Lung (tissue), 12 donors: ENCODE measurements around the gene SEMA4D. TPM values are rescaled to one million over a fixed set of nuclear protein-coding genes. Genes with fewer than 3 reads are reported as not detected.

ENCODE experiments used
- ATAC-seq: fragments of 200-7000 bp; cut with Tn5 transposase; one replicate; pipeline ENCODE4 v1.9.1; 2020; ENCODE audit warnings: moderate number of reproducible peaks; ENCODE audit not compliant: insufficient read depth, low FRiP score
- DNase-seq, 3 donors: peaks; one replicate each; pipeline ENCODE4 v3.0.0-alpha.2; 2013 to 2017
- H3K27ac ChIP-seq, 2 donors: one replicate each; pipeline ENCODE4 v1.5.1; 2013; ENCODE audit warnings: mild to moderate bottlenecking in 2 of 2, moderate library complexity in 2 of 2, control low read depth in 1 of 2, inconsistent platforms in 1 of 2, low read depth in 1 of 2, low read length in 1 of 2
- H3K27me3 ChIP-seq, 3 donors: one replicate each; pipeline ENCODE4 v1.5.1; 2013; ENCODE audit warnings: low read length in 2 of 3; ENCODE audit not compliant: control insufficient read depth in 3 of 3, insufficient read depth in 3 of 3
- H3K36me3 ChIP-seq, 4 donors: one replicate each; pipeline ENCODE4 v1.5.1; 2013; ENCODE audit warnings: low read length in 4 of 4, mild to moderate bottlenecking in 1 of 4, moderate library complexity in 1 of 4; ENCODE audit not compliant: control insufficient read depth in 4 of 4, insufficient read depth in 4 of 4
- H3K4me1 ChIP-seq, 5 donors: one replicate each; pipeline ENCODE4 v1.5.1; 2013; ENCODE audit warnings: low read length in 5 of 5, mild to moderate bottlenecking in 2 of 5, moderate library complexity in 1 of 5; ENCODE audit not compliant: control insufficient read depth in 5 of 5, insufficient read depth in 5 of 5
- H3K4me3 ChIP-seq: one replicate; pipeline ENCODE4 v1.5.1; 2013; ENCODE audit warnings: mild to moderate bottlenecking, control low read depth, moderate library complexity
- H3K9ac ChIP-seq, 2 donors: one replicate each; pipeline ENCODE4 v1.5.1; 2013; ENCODE audit warnings: low read length in 2 of 2, control low read depth in 1 of 2; ENCODE audit not compliant: insufficient read depth in 1 of 2
- H3K9me3 ChIP-seq, 4 donors: one replicate each; pipeline ENCODE4 v1.5.1; 2013; ENCODE audit warnings: low read length in 3 of 4, mild to moderate bottlenecking in 1 of 4, moderate library complexity in 1 of 4; ENCODE audit not compliant: control insufficient read depth in 4 of 4, insufficient read depth in 3 of 4
- CTCF ChIP-seq: IDR thresholded peaks from 2 replicates; pipeline ENCODE4 v1.5.1; 2012; ENCODE audit warnings: mild to moderate bottlenecking; ENCODE audit errors: control extremely low read depth, extremely low read depth
- WGBS, 2 donors: extraction: QIAGEN DNeasy Blood & Tissue Kit; methylation state at CpG; one replicate each; pipeline ENCODE4 v1.1.7; 2013; 5-methylcytosine and 5-hydroxymethylcytosine counted together
- polyA plus RNA-seq, 2 donors: library from polyadenylated mRNA; stranded (reverse); fragments of 200-250 nt; gene quantifications; one replicate each; pipeline ENCODE4 v1.2.1, GENCODE V29; 2013
- total RNA-seq, 2 donors: library from RNA; depleted of rRNA in 1 of 2; stranded (reverse); fragments of >200 nt in 1 of 2; gene quantifications; one replicate each; pipeline ENCODE4 v1.2.1, GENCODE V29; 2014 to 2021
- donor health status: control.
- donor health status: control.
- donor health status: Bipolar disorder and iron deficiency.
- donor health status: healthy.
- donor health status: DM: yes; HTN: yes; CAD: no.

The SEMA4D gene
- total and polyA plus RNA-seq, 4 donors: 6.7 to 61.5 (median 29.0) TPM

GRCh38 chr9:89357331-89358197 is 140.3 kb downstream of the SEMA4D start:
- ATAC-seq (no peak), DNase-seq (no peak)
- H3K4me1 ChIP-seq: peaks cover 0 to 5% (median 0%) of the 10 kb centered on the region in 5 donors
- no peak overlapping the region for H3K4me3 ChIP-seq
- peaks cover 28 to 72% (median 59%) of the 10 kb centered on the region in 4 donors for H3K36me3 ChIP-seq
- no peaks in the 10 kb centered on the region for H3K27me3 ChIP-seq
- no peak for TF ChIP-seq CTCF
- 91 to 95% methylated on average over 8 of the region's 8 CpGs for WGBS, 2 donors
- no peak overlapping the region for H3K9ac ChIP-seq
- H3K9me3 ChIP-seq: no peaks in the 10 kb centered on the region
- H3K27ac ChIP-seq: no peak overlapping the region

GRCh38 chr9:89356782-89357181 is 141.1 kb downstream of the SEMA4D start:
- DNase-seq: no peak
- H3K9ac ChIP-seq: no peak overlapping the region
- no peak for ATAC-seq
- WGBS, 2 donors: 92 to 97% methylated on average over 2 of the region's 2 CpGs
- no peaks in the 10 kb centered on the region for H3K9me3 ChIP-seq
- H3K36me3 ChIP-seq: peaks cover 31 to 72% (median 64%) of the 10 kb centered on the region in 4 donors
- peaks cover 0 to 5% (median 0%) of the 10 kb centered on the region in 5 donors for H3K4me1 ChIP-seq
- no peak overlapping the region for H3K4me3 ChIP-seq
- no peaks in the 10 kb centered on the region for H3K27me3 ChIP-seq
- no peak for TF ChIP-seq CTCF
- no peak overlapping the region for H3K27ac ChIP-seq

DNA sequence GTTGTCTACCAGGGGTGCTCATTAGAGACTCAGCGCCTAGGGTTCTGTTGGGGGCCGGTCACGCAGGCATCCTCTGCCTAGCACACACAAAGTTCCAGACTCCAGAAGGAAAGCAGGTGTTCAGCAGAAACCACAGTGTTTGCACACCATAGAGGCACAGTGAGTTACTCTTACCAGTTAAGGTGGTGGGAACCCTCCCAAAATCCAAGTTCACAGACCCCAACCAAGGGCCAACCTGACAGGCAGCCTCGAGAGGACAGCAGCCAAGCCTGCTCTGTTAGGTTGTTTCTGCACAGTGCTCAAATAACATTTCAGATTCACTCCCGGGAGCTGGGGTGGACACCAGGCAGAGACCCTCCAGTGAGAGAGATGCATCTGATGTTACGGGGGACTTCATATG is 143.4 kb downstream of the SEMA4D start:
- DNase-seq (no peak), ATAC-seq (no peak)
- WGBS, 2 donors: 97 to 99% methylated on average over 6 of the region's 6 CpGs
- Histone ChIP-seq H3K27me3 (no peaks in the 10 kb centered on the region), H3K4me1 (peaks cover 0 to 3% (median 0%) of the 10 kb centered on the region in 5 donors), H3K9me3 (no peaks in the 10 kb centered on the region), H3K9ac (no peak overlapping the region), H3K36me3 (peaks cover 35 to 75% (median 69%) of the 10 kb centered on the region in 4 donors), H3K4me3 (no peak overlapping the region), H3K27ac (no peak overlapping the region)
- TF ChIP-seq CTCF: no peak
